Calu3 (cell line): ENCODE data around the gene TNC. TPM values are rescaled to one million over a fixed set of nuclear protein-coding genes. Genes with fewer than 3 reads are reported as not detected.

Experiments used
- BruUV-seq: library from RNA; stranded (reverse); fragments of 400-500 nt; replicated peaks from 2 replicates; lab custom pipeline; 2021; lab: Mats Ljungman, UMichigan
- CTCF ChIA-PET: fragments of 300-600 bp; sonication (Branson Sonifier 250); formaldehyde crosslinking; loops from one replicate; lab custom pipeline; 2022; ENCODE audit warnings: antibody characterized with exemption; lab: Charles Lee
- DNase-seq: peaks from one replicate; pipeline ENCODE4 v3.0.0; 2022
- H3K27ac Mint-ChIP-seq: one replicate; pipeline ENCODE4 v1.8.0; 2022; ENCODE audit warnings: mixed read lengths; ENCODE audit not compliant: unreplicated experiment
- H3K27me3 Mint-ChIP-seq: one replicate; pipeline ENCODE4 v1.8.0; 2022; ENCODE audit warnings: mixed read lengths; ENCODE audit not compliant: unreplicated experiment
- H3K36me3 Mint-ChIP-seq: one replicate; pipeline ENCODE4 v1.8.0; 2022; ENCODE audit warnings: mild to moderate bottlenecking, moderate library complexity, mixed read lengths; ENCODE audit not compliant: insufficient read depth, unreplicated experiment
- H3K4me1 Mint-ChIP-seq: one replicate; pipeline ENCODE4 v1.8.0; 2022; ENCODE audit warnings: mild to moderate bottlenecking, low read depth, mixed read lengths; ENCODE audit not compliant: unreplicated experiment
- H3K4me3 Mint-ChIP-seq: one replicate; pipeline ENCODE4 v1.8.0; 2022; ENCODE audit warnings: mild to moderate bottlenecking, low read depth, moderate library complexity, mixed read lengths; ENCODE audit not compliant: unreplicated experiment
- H3K9me3 Mint-ChIP-seq: one replicate; pipeline ENCODE4 v1.8.0; 2022; ENCODE audit warnings: low read depth, mixed read lengths; ENCODE audit not compliant: unreplicated experiment
- intact Hi-C: fragments of 100-400 bp; cut with micrococcal nuclease; formaldehyde crosslinking; loops from one replicate; pipeline ENCODE4 v1.10.0; 2022; ENCODE audit not compliant: unreplicated experiment
- total RNA-seq: library from RNA; stranded (reverse); gene quantifications from 2 replicates; pipeline ENCODE4 v1.2.3, GENCODE V29; 2022
- TF ChIP-seq, protein P1 (sequence below): fragments of 200-600 bp; IDR thresholded peaks from one replicate; pipeline ENCODE4 v1.8.0; 2022; ENCODE audit warnings: antibody characterized with exemption; ENCODE audit not compliant: unreplicated experiment

Gene TNC
- total RNA-seq, 1 experiment from 2014 or later, result 1.0 TPM

DNA sequence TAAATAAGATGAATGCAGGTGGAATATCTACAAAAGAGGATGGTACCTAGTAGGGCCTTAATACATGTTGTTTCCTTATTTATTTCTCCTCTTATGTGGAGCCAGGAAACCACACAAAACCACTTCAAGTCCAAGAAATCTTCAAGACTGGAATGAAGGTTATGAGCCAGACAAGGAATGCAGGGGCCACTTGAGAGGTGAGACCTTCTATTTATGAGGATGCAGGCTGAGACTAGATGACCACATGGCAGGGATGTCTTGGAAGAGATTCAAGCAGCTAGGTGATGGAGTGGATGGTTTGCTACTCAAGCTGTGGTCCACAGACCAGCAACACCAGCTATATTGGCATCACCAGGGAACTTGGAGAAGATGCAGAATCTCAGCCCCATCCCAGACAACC, 92.2 kb downstream of the TNC start:
- TF ChIP-seq, protein P1, sequence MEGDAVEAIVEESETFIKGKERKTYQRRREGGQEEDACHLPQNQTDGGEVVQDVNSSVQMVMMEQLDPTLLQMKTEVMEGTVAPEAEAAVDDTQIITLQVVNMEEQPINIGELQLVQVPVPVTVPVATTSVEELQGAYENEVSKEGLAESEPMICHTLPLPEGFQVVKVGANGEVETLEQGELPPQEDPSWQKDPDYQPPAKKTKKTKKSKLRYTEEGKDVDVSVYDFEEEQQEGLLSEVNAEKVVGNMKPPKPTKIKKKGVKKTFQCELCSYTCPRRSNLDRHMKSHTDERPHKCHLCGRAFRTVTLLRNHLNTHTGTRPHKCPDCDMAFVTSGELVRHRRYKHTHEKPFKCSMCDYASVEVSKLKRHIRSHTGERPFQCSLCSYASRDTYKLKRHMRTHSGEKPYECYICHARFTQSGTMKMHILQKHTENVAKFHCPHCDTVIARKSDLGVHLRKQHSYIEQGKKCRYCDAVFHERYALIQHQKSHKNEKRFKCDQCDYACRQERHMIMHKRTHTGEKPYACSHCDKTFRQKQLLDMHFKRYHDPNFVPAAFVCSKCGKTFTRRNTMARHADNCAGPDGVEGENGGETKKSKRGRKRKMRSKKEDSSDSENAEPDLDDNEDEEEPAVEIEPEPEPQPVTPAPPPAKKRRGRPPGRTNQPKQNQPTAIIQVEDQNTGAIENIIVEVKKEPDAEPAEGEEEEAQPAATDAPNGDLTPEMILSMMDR, result no peak
- no peak overlapping the region for H3K27ac Mint-ChIP-seq
- CTCF ChIA-PET, result no interaction called here
- BruUV-seq, result no TSS peak
- H3K27me3 Mint-ChIP-seq, result peaks cover 27% of the 10 kb centered on the region
- intact Hi-C loops, result loop anchor here (5.0 kb wide), 1 partner anchor 497 kb away; no protein-coding TSS in a partner anchor
- H3K4me1 Mint-ChIP-seq, result no peaks in the 10 kb centered on the region
- no peaks in the 10 kb centered on the region for H3K36me3 Mint-ChIP-seq
- DNase-seq, result no peak
- no peaks in the 10 kb centered on the region for H3K9me3 Mint-ChIP-seq
- H3K4me3 Mint-ChIP-seq, result no peak overlapping the region

DNA sequence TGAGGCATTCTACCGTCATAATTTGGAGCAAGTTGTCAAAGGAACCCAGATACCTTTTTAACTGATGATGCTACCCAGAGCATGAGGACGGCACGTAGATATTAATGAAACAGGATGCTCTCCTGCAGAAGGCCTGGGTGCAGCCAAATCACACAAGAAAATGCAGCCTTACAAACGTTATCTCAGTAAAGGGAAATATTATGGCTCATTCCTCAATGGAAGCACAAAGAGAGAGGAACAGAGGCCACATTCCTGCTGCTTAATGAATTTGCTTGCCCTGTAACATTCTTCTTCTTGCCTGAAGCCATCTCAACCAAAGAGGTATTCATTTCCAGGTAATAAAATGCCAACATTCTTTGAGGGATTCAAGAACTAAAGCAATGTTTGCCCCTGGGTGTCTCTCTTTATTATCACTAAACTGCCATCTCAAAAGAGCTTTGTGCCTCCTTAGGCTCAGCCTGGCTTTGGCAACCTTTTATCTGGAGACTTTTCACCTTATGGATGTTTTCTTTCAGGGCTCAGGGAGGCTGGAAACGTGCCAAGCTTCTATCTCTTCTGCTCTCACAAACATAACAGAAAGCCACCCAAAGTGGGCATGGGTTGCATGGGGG, 92.9 kb downstream of the TNC start:
- TF ChIP-seq, protein P1, result no peak
- no TSS peak for BruUV-seq
- H3K4me1 Mint-ChIP-seq, result no peaks in the 10 kb centered on the region
- H3K9me3 Mint-ChIP-seq, result no peaks in the 10 kb centered on the region
- no peak for DNase-seq
- peaks cover 22% of the 10 kb centered on the region for H3K27me3 Mint-ChIP-seq
- CTCF ChIA-PET, result no interaction called here
- H3K4me3 Mint-ChIP-seq, result no peak overlapping the region
- intact Hi-C loops, result loop anchor here (5.0 kb wide), 1 partner anchor 497 kb away; no protein-coding TSS in a partner anchor
- H3K27ac Mint-ChIP-seq, result no peak overlapping the region
- no peaks in the 10 kb centered on the region for H3K36me3 Mint-ChIP-seq

DNA sequence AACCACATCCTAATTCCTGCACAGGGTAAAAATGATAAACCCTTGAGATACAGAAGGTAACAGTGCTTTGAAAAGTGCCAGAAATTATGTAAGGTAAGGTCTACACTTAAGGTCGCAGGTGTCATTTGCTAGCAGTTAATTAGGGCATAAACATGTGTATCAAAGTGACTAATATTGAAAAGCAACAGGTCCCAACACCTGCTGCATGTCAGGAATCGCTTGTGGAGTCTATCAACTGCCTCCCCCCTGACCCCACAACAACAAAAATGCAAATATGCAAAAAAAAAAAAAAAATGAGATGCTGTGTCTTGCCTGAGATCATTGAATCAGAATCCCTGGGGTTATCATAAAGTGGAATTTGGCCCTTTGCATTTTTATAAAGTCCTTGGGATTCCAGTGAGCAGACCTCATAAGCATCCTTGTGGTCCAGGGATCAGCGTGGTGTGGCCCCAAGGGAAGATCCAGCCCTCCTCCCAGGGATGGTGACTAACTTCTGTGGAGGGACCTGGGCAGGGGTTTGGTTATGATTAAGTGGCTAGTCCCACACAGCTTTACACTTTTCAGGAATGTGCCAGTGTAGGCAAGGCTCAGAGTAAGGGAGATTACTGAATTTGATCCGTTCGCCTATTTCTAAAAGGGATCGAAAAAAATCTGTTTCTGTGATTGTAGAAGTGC, 95.1 kb downstream of the TNC start:
- H3K4me3 Mint-ChIP-seq, result no peak overlapping the region
- intact Hi-C loops, result no loop called here
- BruUV-seq, result no TSS peak
- H3K27ac Mint-ChIP-seq, result no peak overlapping the region
- TF ChIP-seq, protein P1, result no peak
- CTCF ChIA-PET, result no interaction called here
- no peaks in the 10 kb centered on the region for H3K4me1 Mint-ChIP-seq
- peaks cover 21% of the 10 kb centered on the region for H3K27me3 Mint-ChIP-seq
- no peak for DNase-seq
- no peaks in the 10 kb centered on the region for H3K36me3 Mint-ChIP-seq
- no peaks in the 10 kb centered on the region for H3K9me3 Mint-ChIP-seq

DNA sequence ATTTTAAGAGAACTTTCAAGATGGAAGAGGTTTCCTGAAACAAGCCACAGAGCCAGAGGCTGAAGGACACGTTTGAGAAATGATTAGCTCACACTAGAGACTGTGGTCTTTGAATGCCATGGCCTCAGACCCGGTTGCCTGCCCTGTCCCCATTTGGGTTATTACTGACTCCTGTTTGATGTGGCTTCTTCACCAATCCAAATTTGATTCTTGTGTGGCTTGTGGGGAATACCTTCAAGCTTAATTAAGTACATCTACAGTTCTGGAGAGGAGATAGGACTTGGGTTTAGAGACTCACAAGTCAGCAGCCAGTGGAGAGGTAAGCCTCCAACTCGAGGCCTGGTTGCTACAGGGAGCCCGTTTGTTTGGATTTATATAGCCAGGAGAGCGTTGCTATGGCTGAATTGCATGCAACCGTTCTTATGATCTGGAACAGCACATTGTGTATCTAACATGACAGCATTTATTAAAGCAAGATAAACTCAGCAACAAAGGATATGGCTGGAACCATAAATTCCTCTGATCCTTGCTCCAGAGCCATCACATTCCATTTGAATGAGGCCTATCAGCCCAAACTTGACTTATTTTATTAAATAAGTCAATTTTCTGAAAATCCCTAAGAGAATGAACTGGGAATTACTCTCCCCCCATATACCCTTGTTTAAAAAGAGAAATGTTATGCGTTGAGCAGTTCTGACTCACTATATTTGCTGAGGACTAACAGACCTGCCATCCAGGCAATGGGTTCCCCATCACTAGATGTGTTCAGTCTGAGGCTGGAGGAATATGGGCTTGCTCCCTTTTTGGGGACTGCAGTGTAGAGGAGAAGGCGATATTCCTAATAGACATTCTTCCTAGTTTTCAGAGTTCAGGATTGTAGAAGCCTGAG, 99.2 kb downstream of the TNC start:
- no peak for DNase-seq
- BruUV-seq, result no TSS peak
- TF ChIP-seq, protein P1, result no peak
- Mint-ChIP-seq H3K27me3 (peaks cover 30% of the 10 kb centered on the region), H3K4me1 (no peaks in the 10 kb centered on the region), H3K27ac (no peak overlapping the region), H3K36me3 (no peaks in the 10 kb centered on the region), H3K4me3 (no peak overlapping the region), H3K9me3 (no peaks in the 10 kb centered on the region)
- intact Hi-C loops, result loop anchor here (10.0 kb wide), 1 partner anchor 614 kb away; no protein-coding TSS in a partner anchor
- CTCF ChIA-PET, result no interaction called here
